Measurements from ENCODE around the gene RHBDL2.

The RHBDL2 gene

GRCh38 chr1:38929054-38929453 is 12.6 kb downstream of the RHBDL2 start:
- no peak for DNase-seq (ENCODE audit: low spot score)
- Histone ChIP-seq H3K9me3 (ENCODE audit: severe bottlenecking) (no peaks in the 10 kb centered on the region), H3K36me3 (ENCODE audit: low read depth) (no peaks in the 10 kb centered on the region), H3K4me3 (ENCODE audit: severe bottlenecking) (no peak overlapping the region), H3K4me1 (ENCODE audit: insufficient read depth, poor library complexity, severe bottlenecking) (no peaks in the 10 kb centered on the region), H3K27me3 (ENCODE audit: insufficient read depth, poor library complexity, severe bottlenecking) (no peaks in the 10 kb centered on the region), H3K27ac (ENCODE audit: poor library complexity, severe bottlenecking) (no peak overlapping the region)
- ATAC-seq (ENCODE audit: low read depth) = no peak
- no peak for TF ChIP-seq CTCF (IDR thresholded peaks at IDR 0.05; ENCODE audit: poor library complexity, severe bottlenecking)

GRCh38 chr1:38926091-38926490 is 15.5 kb downstream of the RHBDL2 start:
- DNase-seq (ENCODE audit: low spot score) (no peak), ATAC-seq (ENCODE audit: low read depth) (no peak)
- Histone ChIP-seq H3K9me3 (ENCODE audit: severe bottlenecking) (no peaks in the 10 kb centered on the region), H3K4me1 (ENCODE audit: insufficient read depth, poor library complexity, severe bottlenecking) (no peaks in the 10 kb centered on the region), H3K27me3 (ENCODE audit: insufficient read depth, poor library complexity, severe bottlenecking) (no peaks in the 10 kb centered on the region), H3K4me3 (ENCODE audit: severe bottlenecking) (no peak overlapping the region), H3K36me3 (ENCODE audit: low read depth) (no peaks in the 10 kb centered on the region), H3K27ac (ENCODE audit: poor library complexity, severe bottlenecking) (no peak overlapping the region)
- no peak for TF ChIP-seq CTCF (IDR thresholded peaks at IDR 0.05; ENCODE audit: poor library complexity, severe bottlenecking)

- Histone ChIP-seq H3K4me3 (ENCODE audit: severe bottlenecking) (no peak overlapping the region), H3K4me1 (ENCODE audit: insufficient read depth, poor library complexity, severe bottlenecking) (no peaks in the 10 kb centered on the region), H3K9me3 (ENCODE audit: severe bottlenecking) (no peaks in the 10 kb centered on the region), H3K36me3 (ENCODE audit: low read depth) (no peaks in the 10 kb centered on the region), H3K27ac (ENCODE audit: poor library complexity, severe bottlenecking) (no peak overlapping the region), H3K27me3 (ENCODE audit: insufficient read depth, poor library complexity, severe bottlenecking) (no peaks in the 10 kb centered on the region)
- ATAC-seq (ENCODE audit: low read depth) (no peak), DNase-seq (ENCODE audit: low spot score) (no peak)
- TF ChIP-seq CTCF (IDR thresholded peaks at IDR 0.05; ENCODE audit: poor library complexity, severe bottlenecking) = no peak
Observed at GRCh38 chr1:38925391-38925790, 16.2 kb downstream of the RHBDL2 start.

GRCh38 chr1:38923607-38924006 is 18.0 kb downstream of the RHBDL2 start:
- H3K36me3 ChIP-seq (ENCODE audit: low read depth) = no peaks in the 10 kb centered on the region
- TF ChIP-seq CTCF (IDR thresholded peaks at IDR 0.05; ENCODE audit: poor library complexity, severe bottlenecking) = no peak
- H3K4me1 ChIP-seq (ENCODE audit: insufficient read depth, poor library complexity, severe bottlenecking) = no peaks in the 10 kb centered on the region
- ATAC-seq (ENCODE audit: low read depth) (no peak), DNase-seq (ENCODE audit: low spot score) (no peak)
- no peak overlapping the region for H3K27ac ChIP-seq (ENCODE audit: poor library complexity, severe bottlenecking)
- H3K4me3 ChIP-seq (ENCODE audit: severe bottlenecking) = no peak overlapping the region
- no peaks in the 10 kb centered on the region for H3K9me3 ChIP-seq (ENCODE audit: severe bottlenecking)
- no peaks in the 10 kb centered on the region for H3K27me3 ChIP-seq (ENCODE audit: insufficient read depth, poor library complexity, severe bottlenecking)

GRCh38 chr1:38919130-38919529 is 22.5 kb downstream of the RHBDL2 start:
- TF ChIP-seq CTCF (IDR thresholded peaks at IDR 0.05; ENCODE audit: poor library complexity, severe bottlenecking) = no peak
- ATAC-seq (ENCODE audit: low read depth) = no peak
- Histone ChIP-seq H3K27me3 (ENCODE audit: insufficient read depth, poor library complexity, severe bottlenecking) (no peaks in the 10 kb centered on the region), H3K36me3 (ENCODE audit: low read depth) (no peaks in the 10 kb centered on the region), H3K4me3 (ENCODE audit: severe bottlenecking) (no peak overlapping the region), H3K9me3 (ENCODE audit: severe bottlenecking) (peaks cover 2% of the 10 kb centered on the region), H3K4me1 (ENCODE audit: insufficient read depth, poor library complexity, severe bottlenecking) (no peaks in the 10 kb centered on the region), H3K27ac (ENCODE audit: poor library complexity, severe bottlenecking) (no peak overlapping the region)
- no peak for DNase-seq (ENCODE audit: low spot score)
